Activated gamma-delta T cell (primary cell): ENCODE measurements around the gene COL6A3.

Source experiments
- DNase-seq: peaks from one replicate; lab custom pipeline; 2025; lab: John Stamatoyannopoulos, UW

The COL6A3 gene

DNA sequence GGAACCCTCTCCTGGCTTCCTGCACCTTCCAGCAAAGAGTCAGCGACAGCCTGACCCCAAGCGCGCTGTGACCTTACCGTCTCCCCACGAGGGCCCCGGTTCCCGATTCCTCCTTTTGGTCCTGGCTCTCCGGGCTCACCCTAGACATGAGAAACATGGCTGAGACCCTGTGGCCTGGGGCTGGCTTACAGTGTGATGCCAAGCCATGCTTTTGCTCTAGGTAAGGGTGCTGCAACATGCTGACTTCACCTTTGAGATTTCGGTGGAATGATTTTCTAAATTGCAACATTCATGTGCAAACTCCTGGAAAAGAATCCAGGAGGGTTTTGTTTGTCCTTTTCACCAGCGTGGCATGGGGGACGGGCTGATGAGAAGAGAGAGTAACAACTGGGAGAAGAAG is 63.9 kb downstream of the COL6A3 start:
- DNase-seq = no peak

DNA sequence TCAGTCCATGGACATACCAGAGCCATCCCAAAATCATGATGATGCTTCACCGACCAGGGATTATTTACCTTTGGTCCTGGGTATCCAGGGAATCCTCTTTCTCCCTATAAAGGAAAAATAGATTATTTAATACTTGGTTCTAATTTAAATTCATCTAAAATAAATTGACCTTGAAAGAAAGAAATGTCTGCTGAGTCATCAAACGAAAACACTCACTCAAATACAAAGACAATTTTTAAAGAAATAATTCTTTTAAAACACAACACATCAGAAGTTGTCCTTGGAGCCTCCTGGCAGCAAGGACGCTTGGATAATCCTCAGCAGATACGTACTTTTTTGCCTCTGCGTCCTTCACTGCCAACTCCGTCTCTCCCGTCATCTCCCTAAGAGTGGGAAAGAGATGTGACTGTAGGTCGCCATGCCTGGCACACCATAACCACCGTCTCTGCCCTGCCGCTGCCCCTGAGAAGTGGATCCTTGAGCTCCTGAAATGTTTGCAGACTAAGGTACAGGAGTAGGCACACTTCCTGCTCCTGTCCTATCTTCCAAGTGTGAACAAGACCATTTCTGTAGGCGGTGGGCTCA is 65.6 kb downstream of the COL6A3 start:
- DNase-seq = no peak

DNA sequence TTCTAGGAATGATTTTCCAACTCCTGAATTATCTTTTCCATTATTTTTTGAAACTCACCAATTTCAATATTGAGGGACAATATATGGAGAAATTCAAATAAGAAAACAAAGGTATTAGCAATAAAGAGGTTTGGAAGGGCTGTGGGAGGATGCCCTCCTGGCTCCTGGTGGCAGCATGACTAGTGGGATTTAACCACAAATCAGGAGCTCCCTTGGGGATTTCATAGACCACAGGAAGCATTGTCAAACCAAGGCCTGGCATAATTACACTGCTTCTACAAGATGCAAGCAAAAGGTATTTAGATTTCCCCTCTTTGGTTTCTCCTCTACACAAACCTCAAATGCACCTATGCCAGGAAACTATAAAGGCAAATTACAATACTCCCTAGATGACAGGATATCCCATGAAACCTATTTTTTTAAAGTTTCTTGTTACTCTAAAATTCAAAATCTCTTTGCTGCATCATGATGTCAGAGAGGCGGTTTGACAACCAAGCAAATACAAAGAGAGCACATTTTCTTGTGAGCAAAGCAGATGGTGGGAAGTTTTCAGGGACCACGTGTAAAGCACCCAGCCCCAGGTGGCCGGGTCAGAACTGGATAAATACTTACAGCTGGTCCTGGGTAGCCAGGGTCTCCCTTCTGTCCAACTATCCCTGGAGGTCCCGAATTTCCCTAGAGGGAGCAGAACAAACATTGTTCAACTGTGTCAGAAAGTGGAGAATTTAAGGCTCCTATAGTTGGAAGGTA is 67.9 kb downstream of the COL6A3 start:
- DNase-seq = no peak

DNA sequence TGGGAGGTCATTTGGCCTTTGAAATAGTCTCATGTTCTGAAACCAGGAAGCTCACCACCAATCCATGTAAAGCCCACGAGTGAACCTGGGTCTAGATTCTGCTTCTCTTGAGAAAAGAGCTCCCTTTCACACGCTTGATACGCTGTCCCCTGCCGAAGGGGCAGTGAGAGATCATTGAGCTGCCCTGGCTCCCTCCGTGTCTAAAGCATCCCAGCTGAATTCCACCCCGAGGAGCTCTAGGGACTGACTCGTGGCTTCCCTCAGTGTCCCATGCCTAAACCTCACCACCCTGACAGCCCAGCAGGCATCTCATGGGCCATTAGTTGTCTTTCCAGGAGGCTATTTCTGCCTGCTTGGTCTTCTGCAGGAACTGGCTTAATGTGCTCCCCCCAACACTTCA is 68.6 kb downstream of the COL6A3 start:
- no peak for DNase-seq

DNA sequence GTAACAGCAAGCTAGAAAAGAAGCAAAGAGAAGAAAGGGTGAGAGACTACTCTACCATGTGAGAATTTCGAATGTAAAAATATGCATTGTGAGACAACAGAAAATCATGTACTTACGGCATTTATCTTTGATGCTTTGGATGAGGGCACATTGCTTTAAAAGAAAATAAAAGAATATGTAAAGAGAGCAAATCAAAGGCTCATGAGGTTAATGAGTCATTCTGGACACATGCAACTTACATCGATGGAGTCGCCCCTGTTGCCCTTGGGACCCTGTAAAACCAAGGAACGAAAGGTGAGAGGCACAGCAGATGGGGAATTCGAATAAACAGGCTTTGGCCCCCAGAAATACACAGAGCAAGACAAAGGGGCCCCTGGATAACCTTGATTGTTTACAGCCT is 69.0 kb downstream of the COL6A3 start:
- no peak for DNase-seq

DNA sequence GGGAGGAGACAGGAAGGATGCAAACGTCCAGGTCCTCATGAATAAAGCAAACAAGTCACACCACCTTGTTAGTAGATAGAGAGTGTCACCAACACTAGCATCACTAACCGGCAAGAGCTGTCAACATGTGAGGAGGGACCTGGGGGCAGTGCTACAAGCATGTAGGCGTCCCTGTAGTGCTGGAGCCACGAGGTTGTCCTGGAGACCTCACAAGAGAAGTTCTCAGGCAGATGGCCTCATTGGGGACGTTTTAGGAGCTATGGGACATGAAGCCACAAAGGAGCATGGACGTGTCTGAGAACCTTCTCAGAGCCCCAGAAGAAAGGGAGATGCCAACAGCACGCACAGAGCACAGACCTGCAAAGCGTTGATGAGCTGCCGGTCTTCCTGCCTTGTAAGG is 70.0 kb downstream of the COL6A3 start:
- no peak for DNase-seq

DNA sequence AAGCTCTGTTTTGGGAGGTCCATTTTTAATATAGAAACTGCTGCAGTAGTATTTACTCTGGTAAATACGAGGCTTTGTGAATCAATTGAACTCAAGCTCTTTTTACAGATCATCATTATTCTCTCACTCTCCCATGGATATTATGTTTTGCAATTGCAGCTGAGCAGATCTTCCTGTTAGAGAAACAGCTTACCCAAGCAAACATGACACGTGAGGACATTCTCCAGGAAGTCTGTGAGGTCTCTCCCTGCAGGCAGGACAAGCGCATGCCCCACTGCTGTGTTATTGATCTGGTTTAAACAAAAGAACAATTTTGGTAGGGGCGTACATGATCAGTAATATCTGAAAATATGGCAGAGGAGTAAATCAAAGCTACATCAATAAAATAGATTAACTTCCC is 72.1 kb downstream of the COL6A3 start:
- DNase-seq = no peak

DNA sequence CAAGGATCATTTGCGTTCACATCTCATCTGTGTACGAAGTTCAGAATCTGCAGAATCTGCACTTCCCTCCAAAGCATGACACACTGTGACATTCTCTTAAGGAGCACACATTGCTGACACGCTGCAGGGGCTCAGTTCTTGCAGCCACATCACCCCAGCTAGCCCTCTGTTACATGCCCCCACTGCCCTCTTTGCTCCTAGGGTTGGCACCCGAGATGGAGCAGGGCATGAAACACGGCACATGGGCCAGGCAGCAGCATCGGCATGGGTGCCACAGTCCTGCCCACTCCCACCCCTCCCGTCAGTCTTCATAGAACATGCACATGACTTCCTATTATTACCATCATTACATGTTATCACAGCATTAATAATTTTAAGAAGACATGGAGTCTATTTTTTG is 76.4 kb downstream of the COL6A3 start:
- DNase-seq = no peak

DNA sequence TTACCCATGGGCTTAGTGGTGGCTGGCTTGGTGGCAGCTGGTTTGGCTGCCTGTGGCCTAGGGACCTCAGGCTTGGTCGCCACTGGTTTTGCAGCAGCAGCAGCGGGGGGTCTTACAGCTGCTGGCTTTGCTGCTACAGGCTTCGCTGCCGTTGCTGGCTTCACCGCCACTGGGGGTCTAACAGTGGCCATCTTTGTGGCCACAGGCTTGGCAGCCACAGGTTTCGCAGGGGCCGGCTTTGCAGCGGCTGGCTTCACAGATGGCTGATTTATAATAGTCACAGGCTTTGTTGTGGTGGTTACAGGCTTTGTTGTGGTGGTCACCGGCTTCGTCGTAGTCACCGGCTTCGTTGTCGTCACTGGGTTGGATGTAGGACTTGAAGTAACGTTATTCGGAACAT is 77.8 kb downstream of the COL6A3 start:
- no peak for DNase-seq

DNA sequence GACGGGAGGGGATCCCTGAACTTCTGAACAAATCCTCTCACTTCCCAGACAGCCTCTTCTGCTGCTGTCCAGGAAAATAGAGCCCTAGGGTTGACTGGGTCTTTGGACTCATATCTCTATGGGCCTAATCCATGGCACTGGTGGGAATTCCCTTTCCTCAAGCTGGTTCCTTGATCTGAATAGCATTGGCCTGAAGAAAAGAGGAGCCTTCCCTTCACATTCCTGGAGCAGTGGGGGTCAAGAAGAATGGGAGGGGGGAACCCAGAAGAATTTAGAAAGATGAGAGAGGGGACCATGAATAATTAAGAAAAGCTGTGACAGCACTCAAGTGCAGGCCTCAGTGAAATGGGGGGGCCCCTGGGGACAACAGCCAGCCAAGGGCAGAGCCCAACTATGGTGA is 80.2 kb downstream of the COL6A3 start:
- no peak for DNase-seq

DNA sequence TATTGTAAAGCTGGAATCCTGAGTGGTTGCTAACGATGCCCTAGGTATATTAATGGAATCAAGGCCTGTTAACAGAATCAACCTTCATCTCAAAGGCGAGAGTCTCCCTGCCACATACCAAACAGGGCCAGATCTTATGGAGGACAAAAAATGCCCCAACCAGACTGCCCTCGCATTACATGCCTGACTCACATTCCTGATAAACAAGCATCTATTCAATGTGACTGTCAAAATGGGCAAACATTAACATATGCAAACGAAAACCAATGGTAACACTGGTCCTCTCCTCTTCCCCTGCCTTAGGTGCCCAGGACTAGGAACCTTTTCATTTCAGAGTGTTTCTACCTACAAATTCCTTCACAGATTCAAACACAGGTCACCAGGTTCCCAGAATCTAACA is 83.4 kb downstream of the COL6A3 start:
- DNase-seq = no peak

DNA sequence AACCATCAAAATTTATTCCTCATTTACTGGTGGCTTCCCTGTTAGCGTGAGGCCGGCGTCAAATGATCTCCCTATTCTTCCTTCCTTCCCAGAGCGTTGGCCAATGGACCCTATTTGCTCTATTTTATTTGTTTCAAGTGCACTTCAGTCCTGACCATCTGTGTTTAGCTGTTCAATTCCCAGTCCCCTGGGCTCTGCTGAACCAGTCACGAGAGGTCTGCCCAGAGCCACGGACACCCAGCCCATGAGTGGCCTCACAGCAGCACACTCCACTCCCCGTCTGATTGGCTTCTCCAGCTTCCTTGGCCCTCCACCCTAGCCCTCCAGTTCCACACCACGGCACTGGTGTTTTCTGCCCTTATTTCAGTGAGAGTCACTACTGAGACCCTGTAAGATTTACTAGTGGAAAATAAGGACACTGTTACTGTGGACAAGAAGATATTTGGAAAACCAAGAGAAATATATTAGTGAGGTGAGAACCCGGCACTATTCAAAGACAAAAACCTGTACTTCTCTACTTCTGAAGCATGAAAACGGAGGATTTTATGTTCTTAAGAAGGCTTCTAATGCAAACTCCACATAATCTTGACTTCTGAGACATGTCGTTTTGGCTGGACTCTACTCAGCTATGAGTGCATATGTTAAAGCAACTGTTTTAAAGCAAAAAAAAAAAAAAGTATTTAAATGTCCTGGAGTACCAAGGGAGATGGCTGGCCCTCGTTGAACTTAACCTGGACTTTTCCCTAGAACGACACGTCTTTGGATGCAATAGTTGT is 86.6 kb downstream of the COL6A3 start:
- no peak for DNase-seq

DNA sequence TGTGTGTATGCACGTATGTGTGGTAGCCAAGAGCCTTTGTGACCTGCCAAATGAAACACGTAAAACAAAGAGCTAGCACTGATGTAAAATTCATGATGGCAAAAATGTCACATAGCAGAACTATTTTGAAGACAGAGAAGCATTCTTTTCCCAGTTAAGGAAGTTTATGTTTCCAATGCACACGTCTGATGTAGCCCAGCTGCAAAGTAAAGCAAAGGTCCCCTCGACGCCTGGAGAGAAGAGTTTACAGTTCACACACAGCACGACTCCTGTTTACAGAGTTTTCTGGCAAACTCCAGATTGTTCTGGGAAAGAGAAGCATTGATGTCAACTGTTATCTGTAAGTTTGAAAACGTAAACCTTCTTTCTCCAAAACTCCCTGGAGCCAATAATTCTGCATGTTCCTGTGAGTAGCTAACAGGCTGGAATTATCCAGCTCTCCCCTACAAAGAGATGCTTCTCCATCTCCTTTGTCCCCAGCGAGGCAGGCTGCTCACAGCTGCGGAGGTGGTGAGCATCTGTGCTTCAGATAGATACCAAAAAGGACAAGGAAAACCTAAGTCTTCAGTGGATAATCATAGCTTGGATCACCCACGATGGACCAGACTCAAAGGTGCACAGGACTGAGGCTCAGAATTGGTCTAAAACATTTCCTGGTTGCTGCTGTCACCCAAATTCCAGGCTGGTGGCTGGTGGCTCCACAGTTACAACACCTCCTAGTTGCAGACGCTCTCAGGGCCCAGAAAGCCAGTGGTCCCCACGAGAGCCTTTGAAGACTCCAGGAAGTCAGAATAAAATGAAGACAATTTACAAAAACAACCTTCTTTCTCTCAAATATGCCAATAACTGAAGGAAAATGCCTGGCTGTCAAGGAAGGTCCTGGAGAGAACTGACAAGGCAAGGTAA is 87.4 kb downstream of the COL6A3 start:
- no peak for DNase-seq

DNA sequence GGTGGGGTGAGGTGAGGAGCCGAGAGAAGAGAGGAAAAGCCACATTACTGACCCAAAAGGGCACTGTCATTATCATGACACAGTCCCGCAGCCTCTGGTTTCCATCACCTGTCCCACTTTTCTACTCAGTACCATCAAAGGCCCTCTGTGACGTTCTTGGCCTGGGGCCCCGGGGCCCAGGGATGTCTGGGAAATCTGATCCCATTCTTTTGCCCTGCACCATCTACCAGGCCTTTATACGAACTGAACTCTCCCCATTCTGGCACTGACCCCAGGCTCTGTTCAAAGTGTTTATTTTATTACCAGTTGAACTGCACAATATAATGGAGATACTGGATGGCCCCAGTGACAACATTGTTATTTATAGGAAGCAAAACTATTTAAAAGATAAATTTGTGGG is 89.1 kb downstream of the COL6A3 start:
- no peak for DNase-seq

DNA sequence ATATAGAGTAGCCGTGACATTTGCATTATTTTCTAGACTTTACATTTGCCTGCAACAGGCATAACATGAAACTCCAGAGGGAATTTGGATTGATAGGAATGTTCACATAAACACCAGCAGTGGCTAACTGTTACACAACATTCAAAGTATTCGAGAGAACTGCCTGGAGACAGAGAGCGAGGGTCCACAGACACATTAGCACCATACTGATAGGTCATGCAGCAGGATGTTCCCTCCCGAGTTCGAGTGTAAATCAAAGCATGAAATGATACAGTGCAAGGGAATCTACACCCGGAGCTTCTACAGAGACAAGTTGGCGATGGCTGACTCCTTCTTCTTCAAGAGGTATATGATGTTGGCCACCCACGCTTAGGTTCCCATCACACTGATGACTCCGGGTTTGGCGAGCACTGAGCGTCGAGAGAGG is 89.5 kb downstream of the COL6A3 start:
- DNase-seq = no peak

DNA sequence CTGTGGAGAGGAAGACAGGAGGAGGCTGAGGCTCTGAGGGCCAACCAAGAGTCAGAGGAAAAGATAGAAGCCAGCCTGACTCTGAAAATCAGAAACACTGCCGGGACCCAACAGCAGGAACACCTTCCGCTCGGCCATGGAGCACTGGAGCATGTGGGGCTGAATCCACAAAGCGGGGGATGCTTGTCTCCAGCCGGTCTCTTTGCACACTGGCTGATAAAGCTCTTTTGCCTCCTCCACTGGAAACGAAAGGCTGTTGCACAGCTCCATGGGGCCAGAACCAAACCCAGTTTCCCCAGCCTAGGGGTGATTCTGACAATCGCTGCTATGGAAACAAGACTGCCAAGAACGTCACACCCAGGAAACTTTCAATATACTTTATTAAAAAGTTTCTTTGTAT is 90.3 kb downstream of the COL6A3 start:
- no peak for DNase-seq

DNA sequence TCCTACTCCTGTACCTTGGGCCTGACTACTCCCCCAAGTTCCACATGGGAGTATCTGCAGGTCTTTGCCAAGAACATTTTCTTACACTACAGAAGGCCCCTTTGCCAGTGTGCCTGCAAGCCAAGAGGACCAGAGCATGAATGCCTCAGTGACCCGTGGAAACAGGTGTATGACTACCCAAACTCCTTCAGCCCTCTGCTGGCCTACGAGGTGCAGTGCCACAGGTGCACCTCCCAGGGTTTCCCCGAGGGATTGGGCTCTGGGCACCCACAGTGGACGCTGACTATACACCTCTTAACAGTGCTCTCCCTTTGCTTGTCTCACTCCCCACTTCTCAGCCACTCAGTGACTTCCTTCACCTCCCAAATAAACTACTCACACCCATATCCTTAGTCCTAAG is 91.4 kb downstream of the COL6A3 start:
- DNase-seq = no peak

DNA sequence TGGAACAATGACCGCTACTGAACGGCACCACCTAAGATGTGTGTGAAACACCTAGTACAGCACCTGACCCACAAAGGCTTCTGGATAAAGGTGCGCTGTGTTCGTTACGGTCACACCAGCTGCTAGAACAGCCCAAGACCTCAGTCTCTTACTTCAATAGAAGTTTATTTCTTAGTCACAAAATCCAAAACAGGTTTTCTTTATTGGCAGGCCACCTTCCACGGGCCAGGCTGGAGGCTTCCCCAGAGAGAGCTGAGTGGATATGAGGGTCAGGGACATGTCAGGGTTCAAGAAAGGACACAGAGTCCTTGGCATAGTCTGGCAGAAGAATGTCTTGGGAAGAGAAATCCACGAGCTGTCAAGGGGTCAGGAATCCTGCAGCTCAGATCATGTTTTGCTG is 92.2 kb downstream of the COL6A3 start:
- no peak for DNase-seq

DNA sequence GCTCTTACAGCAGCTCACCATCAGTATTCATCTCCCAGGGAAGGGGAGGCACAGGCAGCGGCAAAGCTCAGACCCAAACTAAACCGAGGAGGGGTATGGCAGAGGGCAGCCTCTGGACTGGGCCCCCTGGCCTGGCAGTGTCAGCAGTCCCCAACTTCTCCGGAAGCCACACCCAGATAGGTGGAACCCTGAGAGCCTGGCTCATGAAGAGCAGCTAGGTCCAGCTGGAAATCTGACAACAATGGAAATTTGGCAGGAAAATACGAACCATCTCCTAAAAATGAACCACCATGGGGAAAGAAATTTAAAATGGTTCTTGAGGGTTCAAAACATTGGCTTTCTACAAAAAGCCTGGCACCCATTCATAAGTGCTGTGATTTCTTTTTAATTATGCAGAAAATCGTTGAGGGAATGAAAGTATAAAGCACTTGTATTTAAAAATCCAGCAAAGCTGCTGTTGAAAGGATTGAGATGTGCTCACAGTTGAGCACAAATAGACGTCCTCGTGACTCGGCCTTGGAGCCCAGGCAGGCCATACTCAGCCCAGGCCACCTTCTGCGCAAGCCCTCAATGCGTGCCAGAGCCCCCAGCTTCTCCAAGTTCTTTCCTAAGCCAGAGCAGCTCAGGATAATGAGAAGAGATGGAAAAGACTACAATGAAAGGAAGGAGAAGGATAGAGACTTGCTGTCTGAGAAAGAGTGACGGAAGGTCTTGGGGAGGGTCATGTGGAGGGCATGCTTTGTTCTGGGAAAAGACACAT is 93.0 kb downstream of the COL6A3 start:
- no peak for DNase-seq

DNA sequence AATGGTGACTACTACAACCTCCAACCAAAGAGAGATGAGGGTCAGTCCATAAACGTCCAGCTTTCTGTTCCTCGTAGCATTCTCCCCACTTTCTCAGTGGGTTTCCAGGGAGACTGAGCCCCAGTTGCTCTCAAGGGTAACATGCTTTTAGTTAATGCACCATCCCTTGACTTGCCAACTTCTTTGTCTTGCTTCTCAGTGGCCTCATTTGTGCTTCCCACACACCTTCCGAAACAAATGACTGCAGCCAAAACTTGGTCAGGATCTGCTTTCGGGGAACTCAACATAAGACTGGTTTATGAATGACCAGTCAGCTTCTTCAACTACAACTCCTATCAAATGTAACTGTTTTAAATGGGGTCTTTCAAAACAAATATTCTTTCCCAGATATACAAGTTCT is 94.1 kb downstream of the COL6A3 start:
- no peak for DNase-seq

DNA sequence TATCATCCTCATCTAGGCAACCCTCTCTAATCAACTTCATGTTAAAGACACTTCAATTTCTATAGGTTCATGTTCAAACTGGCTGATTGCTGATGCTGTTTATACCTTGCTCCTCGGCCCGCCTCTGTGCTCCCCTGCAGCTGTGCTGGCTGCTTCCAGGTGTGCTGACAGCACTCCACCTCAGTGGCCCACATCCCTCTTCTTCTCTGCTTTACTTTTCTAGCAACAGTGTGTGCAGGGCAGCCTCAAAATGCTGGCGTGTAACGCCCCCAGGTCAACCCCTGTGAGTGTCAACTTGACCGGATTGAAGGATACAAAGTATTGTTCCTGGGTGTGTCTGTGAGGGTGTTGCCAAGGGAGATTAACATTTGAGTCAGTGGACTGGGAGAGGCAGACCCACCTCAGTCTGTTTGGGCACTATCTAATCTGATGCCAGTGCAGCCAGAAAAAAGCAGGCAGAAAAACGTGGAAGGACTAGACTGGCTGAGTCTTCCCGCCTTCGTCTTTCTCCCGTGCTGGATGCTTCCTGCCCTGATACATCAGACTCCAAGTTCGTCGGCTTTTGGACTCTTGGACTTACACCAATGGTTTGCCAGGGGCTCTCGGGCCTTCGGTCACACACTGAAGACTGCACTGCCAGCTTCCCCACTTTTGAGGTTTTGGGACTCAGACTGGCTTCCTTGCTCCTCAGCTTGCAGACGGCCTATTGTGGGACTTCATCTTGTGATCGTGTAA is 94.7 kb downstream of the COL6A3 start:
- DNase-seq = no peak
